ENCODE measurements around the gene IRX4. TPM values are rescaled to one million over a fixed set of nuclear protein-coding genes. Genes with fewer than 3 reads are reported as not detected.

IRX4 gene
- total and polyA plus RNA-seq, 2 donors, result not detected

DNA sequence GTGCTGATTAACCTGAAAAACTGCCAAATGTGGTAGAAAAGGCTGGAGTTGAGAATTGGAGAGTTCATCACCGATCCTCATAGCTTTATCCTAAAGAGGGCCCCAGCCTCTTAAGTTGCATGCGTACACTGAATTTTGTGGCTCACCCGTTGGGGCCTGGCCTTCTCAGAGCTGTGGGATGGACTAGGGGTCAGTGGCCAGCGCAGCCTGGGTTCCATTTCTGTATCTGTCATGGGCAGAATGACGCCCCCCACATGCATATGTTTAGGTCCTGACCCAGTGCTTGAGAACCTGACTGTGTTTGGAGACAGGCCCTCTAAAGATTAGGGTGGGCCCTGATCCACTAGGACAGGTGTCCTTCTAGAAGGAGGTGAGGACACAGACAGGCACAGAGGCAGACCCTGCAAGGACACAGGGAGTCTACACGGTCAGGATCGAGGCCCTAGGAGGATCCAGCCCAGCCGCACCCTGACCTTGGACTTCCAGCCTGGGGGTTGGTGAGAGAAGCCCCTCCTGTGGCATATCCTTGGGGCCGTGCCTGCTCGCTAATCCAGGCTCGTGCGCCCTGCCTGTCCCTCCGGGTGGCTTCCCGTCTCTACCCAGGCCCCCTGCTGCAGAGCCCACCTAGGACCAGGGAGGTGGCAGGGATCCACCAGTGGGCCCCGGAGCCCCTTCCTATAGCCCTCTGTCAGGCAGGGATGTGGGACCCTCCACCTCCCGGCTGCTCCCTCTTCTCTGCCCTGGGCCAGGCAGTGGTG lies 49.3 kb downstream of the IRX4 start:
- 84% methylated on average over 16 of the region's 16 CpGs for WGBS
- no peaks in the 10 kb centered on the region for H3K36me3 ChIP-seq (ENCODE audit: insufficient read depth)
- DNase-seq (ENCODE audit: extremely low spot score), result no peak
- H3K4me3 ChIP-seq (ENCODE audit: low read depth, low read length), result no peak overlapping the region
- no peaks in the 10 kb centered on the region for H3K4me1 ChIP-seq (ENCODE audit: insufficient read depth)
- H3K27ac ChIP-seq (ENCODE audit: low read depth), result no peak overlapping the region

DNA sequence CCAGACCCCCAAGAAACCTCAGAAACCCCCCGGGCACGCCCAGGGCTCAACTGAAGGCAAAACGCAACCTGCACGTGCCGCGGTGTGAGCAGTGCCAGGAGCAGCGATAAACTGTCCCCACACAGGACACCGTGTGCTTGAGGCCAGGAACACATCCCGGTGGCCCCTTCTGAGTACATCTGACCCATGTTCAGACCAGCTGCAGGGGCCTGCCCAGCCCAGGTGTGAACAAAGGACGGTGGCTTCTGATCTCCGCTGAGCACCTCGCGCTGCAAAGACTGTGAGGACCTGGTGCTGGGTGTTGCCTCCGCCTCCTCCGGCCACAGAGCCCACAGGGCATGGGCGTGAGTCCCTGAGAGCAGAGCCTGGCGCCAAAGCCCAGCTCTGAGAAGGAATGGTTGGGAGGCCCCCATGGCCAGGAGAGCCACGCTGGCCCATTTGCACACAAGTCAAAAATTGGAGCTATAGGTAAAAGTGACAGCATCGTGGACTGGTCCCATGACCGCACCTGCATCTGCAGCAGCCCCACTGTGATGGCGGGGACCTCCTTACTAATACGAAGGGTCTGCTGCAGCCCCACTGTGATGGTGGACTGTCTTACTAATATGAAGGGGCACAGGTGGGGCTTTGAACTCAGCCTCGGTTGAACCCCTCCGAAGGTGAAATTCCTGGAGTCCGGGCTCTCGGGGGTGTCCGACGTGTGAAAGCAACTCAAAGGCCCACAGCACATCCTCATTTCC lies 50.0 kb downstream of the IRX4 start:
- WGBS, result 77% methylated on average over 28 of the region's 28 CpGs
- DNase-seq (ENCODE audit: extremely low spot score), result no peak
- Histone ChIP-seq H3K4me3 (ENCODE audit: low read depth, low read length) (no peak overlapping the region), H3K36me3 (ENCODE audit: insufficient read depth) (no peaks in the 10 kb centered on the region), H3K27ac (ENCODE audit: low read depth) (no peak overlapping the region), H3K4me1 (ENCODE audit: insufficient read depth) (no peaks in the 10 kb centered on the region)

DNA sequence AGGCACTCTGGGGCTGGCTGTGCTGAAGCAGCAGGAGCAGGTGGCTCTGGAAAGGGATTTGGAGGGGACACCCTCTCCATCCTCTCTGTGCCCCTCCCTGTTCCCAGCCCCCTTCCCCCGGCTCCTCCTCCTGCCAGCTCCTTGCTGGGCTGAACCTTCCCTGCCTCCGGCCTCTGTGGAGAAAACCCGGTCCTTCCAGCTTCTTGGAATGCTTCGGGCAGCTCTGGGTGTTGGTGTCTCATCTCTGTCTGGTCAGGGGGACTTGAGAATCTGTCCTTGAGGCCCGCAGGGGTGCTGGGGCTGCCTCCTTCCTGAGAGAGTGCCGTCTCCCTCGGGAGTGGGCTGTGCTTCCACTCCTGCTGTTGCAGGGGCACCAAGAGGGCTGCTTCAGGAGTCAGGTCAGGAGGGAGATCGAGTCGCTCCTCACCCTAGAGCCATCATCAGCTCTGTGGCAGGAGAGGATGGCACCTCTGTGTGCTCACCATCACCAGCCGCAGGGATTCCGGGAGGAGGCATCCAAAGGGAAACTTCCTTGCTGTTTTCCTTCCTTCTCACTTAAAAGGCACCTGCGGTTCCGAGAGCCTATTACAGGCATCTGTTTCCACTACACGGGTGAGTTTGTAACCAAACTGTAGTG lies 50.9 kb downstream of the IRX4 start:
- Histone ChIP-seq H3K36me3 (ENCODE audit: insufficient read depth) (no peaks in the 10 kb centered on the region), H3K27ac (ENCODE audit: low read depth) (no peak overlapping the region), H3K4me1 (ENCODE audit: insufficient read depth) (no peaks in the 10 kb centered on the region), H3K4me3 (ENCODE audit: low read depth, low read length) (no peak overlapping the region)
- DNase-seq (ENCODE audit: extremely low spot score), result no peak
- 29% methylated on average over 14 of the region's 14 CpGs for WGBS

- 85% methylated on average over 11 of the region's 11 CpGs for WGBS
- H3K4me1 ChIP-seq (ENCODE audit: insufficient read depth), result no peaks in the 10 kb centered on the region
- H3K36me3 ChIP-seq (ENCODE audit: insufficient read depth), result no peaks in the 10 kb centered on the region
- no peak overlapping the region for H3K27ac ChIP-seq (ENCODE audit: low read depth)
- no peak for DNase-seq (ENCODE audit: extremely low spot score)
- H3K4me3 ChIP-seq (ENCODE audit: low read depth, low read length), result no peak overlapping the region
Observed at GRCh38 chr5:1831257-1831656, 51.5 kb downstream of the IRX4 start.

DNA sequence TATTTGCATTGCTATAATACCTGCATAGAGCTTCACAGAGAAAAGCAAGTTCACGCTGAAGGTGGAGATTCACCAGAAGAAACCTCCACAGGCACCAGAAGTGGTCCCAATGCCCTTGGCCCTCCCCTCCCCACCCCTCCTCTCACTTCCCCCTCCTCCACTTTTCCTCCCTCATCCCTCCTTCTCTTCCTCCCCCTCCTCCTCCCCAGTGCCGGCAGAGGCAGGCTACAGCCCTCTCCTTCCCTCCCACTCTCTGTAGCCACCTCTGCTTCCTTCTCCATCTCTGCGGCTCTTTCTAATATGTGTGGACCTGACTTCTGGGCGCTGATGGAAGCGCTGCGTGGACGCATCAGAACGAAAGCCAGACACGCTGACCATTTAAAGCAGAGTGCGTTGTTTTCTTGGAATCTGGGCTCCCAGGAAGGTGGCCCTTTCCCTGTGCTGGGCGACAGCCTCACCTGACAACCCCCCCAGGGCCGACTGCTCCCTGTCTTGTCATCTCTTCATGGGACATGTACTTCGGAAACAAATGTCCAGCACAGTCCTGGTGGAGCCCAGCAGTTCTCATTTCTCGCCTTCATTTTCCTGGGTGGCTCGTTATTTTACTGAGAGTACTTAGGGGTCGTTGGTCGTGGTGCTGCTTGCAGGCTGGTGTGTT lies 52.0 kb downstream of the IRX4 start:
- Histone ChIP-seq H3K4me3 (ENCODE audit: low read depth, low read length) (no peak overlapping the region), H3K27ac (ENCODE audit: low read depth) (no peak overlapping the region), H3K36me3 (ENCODE audit: insufficient read depth) (no peaks in the 10 kb centered on the region), H3K4me1 (ENCODE audit: insufficient read depth) (no peaks in the 10 kb centered on the region)
- WGBS, result 77% methylated on average over 17 of the region's 17 CpGs
- DNase-seq (ENCODE audit: extremely low spot score), result no peak

- no peak for DNase-seq (ENCODE audit: extremely low spot score)
- Histone ChIP-seq H3K4me3 (ENCODE audit: low read depth, low read length) (no peak overlapping the region), H3K4me1 (ENCODE audit: insufficient read depth) (no peaks in the 10 kb centered on the region), H3K36me3 (ENCODE audit: insufficient read depth) (no peaks in the 10 kb centered on the region), H3K27ac (ENCODE audit: low read depth) (no peak overlapping the region)
- 50% methylated on average over 39 of the region's 39 CpGs for WGBS
Observed at GRCh38 chr5:1827886-1828397, 54.8 kb downstream of the IRX4 start.

Other genes starting within 250 kb of the IRX4 start
- 19.9 TPM for gene MRPL36, start 83.1 kb downstream of the IRX4 start, total RNA-seq
- 68.6 TPM for gene MRPL36, start 83.1 kb downstream of the IRX4 start, polyA plus RNA-seq
- gene NDUFS6, start 81.5 kb downstream of the IRX4 start, total RNA-seq, result 12.2 TPM
- gene NDUFS6, start 81.5 kb downstream of the IRX4 start, polyA plus RNA-seq, result 81.5 TPM